ENCODE data around the gene TPK1. TPM values are rescaled to one million over a fixed set of nuclear protein-coding genes. Genes with fewer than 3 reads are reported as not detected.

The TPK1 gene
- total and polyA plus RNA-seq, 4 donors, result 5.3 to 16.8 (median 15.9) TPM

DNA sequence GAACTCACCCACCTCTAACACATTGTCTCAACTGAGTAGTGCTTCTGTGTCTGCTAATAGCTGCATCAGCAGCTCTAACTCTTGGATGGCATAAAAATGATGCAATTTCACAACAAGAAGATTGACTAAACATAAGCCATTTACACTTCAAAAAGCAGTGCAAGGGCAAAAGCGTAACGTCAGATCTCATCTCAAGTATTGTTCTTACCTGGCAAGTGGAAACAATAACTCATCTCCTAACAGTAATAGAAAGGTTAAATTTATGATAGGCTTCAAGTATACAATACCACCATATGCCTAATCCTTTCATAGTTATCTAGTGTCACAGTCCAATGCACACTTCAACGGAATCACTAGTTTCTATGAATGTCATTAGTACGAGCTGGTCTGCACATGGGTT lies 14.8 kb downstream of the TPK1 start:
- H3K9ac ChIP-seq (ENCODE audit: insufficient read depth in 1 of 2, low read length in 2 of 2), result no peak overlapping the region
- DNase-seq, result no peak
- H3K4me3 ChIP-seq, result no peak overlapping the region
- peaks cover 0 to 5% (median 0%) of the 10 kb centered on the region in 5 donors for H3K4me1 ChIP-seq (ENCODE audit: control insufficient read depth in 5 of 5, insufficient read depth in 5 of 5, low read length in 5 of 5)
- H3K27ac ChIP-seq (ENCODE audit: low read depth in 1 of 2, low read length in 1 of 2), result no peak overlapping the region
- H3K36me3 ChIP-seq (ENCODE audit: control insufficient read depth in 4 of 4, insufficient read depth in 4 of 4, low read length in 4 of 4), result no peaks in the 10 kb centered on the region
- TF ChIP-seq, protein P1, sequence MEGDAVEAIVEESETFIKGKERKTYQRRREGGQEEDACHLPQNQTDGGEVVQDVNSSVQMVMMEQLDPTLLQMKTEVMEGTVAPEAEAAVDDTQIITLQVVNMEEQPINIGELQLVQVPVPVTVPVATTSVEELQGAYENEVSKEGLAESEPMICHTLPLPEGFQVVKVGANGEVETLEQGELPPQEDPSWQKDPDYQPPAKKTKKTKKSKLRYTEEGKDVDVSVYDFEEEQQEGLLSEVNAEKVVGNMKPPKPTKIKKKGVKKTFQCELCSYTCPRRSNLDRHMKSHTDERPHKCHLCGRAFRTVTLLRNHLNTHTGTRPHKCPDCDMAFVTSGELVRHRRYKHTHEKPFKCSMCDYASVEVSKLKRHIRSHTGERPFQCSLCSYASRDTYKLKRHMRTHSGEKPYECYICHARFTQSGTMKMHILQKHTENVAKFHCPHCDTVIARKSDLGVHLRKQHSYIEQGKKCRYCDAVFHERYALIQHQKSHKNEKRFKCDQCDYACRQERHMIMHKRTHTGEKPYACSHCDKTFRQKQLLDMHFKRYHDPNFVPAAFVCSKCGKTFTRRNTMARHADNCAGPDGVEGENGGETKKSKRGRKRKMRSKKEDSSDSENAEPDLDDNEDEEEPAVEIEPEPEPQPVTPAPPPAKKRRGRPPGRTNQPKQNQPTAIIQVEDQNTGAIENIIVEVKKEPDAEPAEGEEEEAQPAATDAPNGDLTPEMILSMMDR (IDR thresholded peaks at IDR 0.05; ENCODE audit: control extremely low read depth, extremely low read depth), result no peak
- ATAC-seq (ENCODE audit: insufficient read depth, low FRiP score), result no peak
- H3K27me3 ChIP-seq (ENCODE audit: control insufficient read depth in 3 of 3, insufficient read depth in 3 of 3, low read length in 2 of 3), result no peaks in the 10 kb centered on the region
- WGBS, 2 donors, result 80 to 90% methylated on average over 4 of the region's 4 CpGs
- H3K9me3 ChIP-seq (ENCODE audit: control insufficient read depth in 4 of 4, insufficient read depth in 3 of 4, low read length in 3 of 4), result no peaks in the 10 kb centered on the region

DNA sequence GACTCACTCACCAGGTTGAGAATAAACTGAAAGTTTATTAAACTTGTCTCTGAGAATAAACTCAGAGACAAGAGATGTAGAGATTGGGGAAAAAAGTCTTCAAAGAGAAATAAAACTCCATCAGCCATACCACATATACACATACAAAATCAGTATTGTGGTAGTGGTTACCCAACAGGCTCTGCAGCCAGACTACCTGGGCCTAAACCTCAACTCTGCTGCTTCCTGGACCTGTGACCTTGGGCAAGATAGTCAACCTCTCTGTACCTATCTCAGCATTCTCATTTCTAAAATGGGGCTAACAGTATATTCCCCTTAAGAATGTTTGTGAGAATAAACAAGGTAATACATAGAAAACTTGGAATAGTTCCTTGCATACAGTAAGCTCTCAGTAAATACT lies 15.3 kb downstream of the TPK1 start:
- no peak overlapping the region for H3K4me3 ChIP-seq
- H3K9me3 ChIP-seq (ENCODE audit: control insufficient read depth in 4 of 4, insufficient read depth in 3 of 4, low read length in 3 of 4), result no peaks in the 10 kb centered on the region
- ATAC-seq (ENCODE audit: insufficient read depth, low FRiP score) (no peak), DNase-seq (no peak)
- H3K36me3 ChIP-seq (ENCODE audit: control insufficient read depth in 4 of 4, insufficient read depth in 4 of 4, low read length in 4 of 4), result no peaks in the 10 kb centered on the region
- no peak overlapping the region for H3K27ac ChIP-seq (ENCODE audit: low read depth in 1 of 2, low read length in 1 of 2)
- peaks cover 0 to 5% (median 0%) of the 10 kb centered on the region in 5 donors for H3K4me1 ChIP-seq (ENCODE audit: control insufficient read depth in 5 of 5, insufficient read depth in 5 of 5, low read length in 5 of 5)
- TF ChIP-seq, protein P1 (IDR thresholded peaks at IDR 0.05; ENCODE audit: control extremely low read depth, extremely low read depth), result no peak
- no peaks in the 10 kb centered on the region for H3K27me3 ChIP-seq (ENCODE audit: control insufficient read depth in 3 of 3, insufficient read depth in 3 of 3, low read length in 2 of 3)
- no peak overlapping the region for H3K9ac ChIP-seq (ENCODE audit: insufficient read depth in 1 of 2, low read length in 2 of 2)

DNA sequence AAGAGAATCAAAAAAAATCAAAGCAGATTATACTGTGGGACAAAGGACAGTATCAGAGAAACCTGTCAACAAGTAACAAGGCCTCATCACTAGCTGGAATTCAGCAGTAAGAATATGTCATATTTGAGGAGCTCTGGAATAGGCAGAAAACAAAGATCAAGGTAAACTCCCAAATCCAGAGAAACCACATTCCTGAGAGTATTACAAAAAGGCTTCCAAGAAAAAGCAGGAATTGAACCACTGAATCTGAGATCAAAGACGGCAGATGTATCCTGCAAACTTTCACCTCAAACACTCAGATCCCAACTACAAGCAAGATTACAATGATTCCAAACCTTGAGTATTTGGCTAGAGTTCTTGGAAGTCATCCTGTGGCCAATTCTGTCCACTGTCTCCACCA lies 16.3 kb downstream of the TPK1 start:
- Histone ChIP-seq H3K27me3 (ENCODE audit: control insufficient read depth in 3 of 3, insufficient read depth in 3 of 3, low read length in 2 of 3) (no peaks in the 10 kb centered on the region), H3K9ac (ENCODE audit: insufficient read depth in 1 of 2, low read length in 2 of 2) (no peak overlapping the region), H3K36me3 (ENCODE audit: control insufficient read depth in 4 of 4, insufficient read depth in 4 of 4, low read length in 4 of 4) (no peaks in the 10 kb centered on the region), H3K4me1 (ENCODE audit: control insufficient read depth in 5 of 5, insufficient read depth in 5 of 5, low read length in 5 of 5) (peaks cover 0 to 3% (median 0%) of the 10 kb centered on the region in 5 donors), H3K27ac (ENCODE audit: low read depth in 1 of 2, low read length in 1 of 2) (no peak overlapping the region), H3K4me3 (no peak overlapping the region), H3K9me3 (ENCODE audit: control insufficient read depth in 4 of 4, insufficient read depth in 3 of 4, low read length in 3 of 4) (no peaks in the 10 kb centered on the region)
- WGBS, 2 donors, result 79 to 87% methylated on average over 1 of the region's 1 CpG
- TF ChIP-seq, protein P1 (IDR thresholded peaks at IDR 0.05; ENCODE audit: control extremely low read depth, extremely low read depth), result no peak
- ATAC-seq (ENCODE audit: insufficient read depth, low FRiP score), result no peak
- peak in 1 of 3 donors; percentile 8 for DNase-seq

DNA sequence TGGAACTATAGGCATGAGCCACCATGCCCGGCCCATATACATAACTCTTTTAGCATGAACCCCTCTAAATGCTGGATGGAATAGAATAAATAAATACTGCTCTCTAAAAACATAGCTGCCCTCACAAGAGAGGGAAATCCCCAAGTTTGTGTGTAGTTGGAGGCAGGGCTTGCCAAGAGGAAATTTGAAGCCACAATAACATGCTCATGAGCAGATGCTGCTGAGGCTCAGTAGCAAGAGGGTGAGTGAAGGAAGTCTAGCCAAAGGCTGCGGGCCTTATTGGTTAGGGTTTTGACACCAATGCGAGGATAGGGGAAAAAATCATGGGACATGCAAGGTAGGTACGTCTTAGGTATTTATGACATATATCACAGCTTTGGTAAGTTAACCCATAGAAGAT lies 17.3 kb downstream of the TPK1 start:
- no peaks in the 10 kb centered on the region for H3K27me3 ChIP-seq (ENCODE audit: control insufficient read depth in 3 of 3, insufficient read depth in 3 of 3, low read length in 2 of 3)
- DNase-seq (peak in 1 of 3 donors; percentile 26), ATAC-seq (ENCODE audit: insufficient read depth, low FRiP score) (no peak)
- no peaks in the 10 kb centered on the region for H3K36me3 ChIP-seq (ENCODE audit: control insufficient read depth in 4 of 4, insufficient read depth in 4 of 4, low read length in 4 of 4)
- no peak overlapping the region for H3K9ac ChIP-seq (ENCODE audit: insufficient read depth in 1 of 2, low read length in 2 of 2)
- no peaks in the 10 kb centered on the region for H3K9me3 ChIP-seq (ENCODE audit: control insufficient read depth in 4 of 4, insufficient read depth in 3 of 4, low read length in 3 of 4)
- WGBS, 2 donors, result 29 to 48% methylated on average over 4 of the region's 4 CpGs
- TF ChIP-seq, protein P1 (IDR thresholded peaks at IDR 0.05; ENCODE audit: control extremely low read depth, extremely low read depth), result no peak
- no peaks in the 10 kb centered on the region for H3K4me1 ChIP-seq (ENCODE audit: control insufficient read depth in 5 of 5, insufficient read depth in 5 of 5, low read length in 5 of 5)
- H3K27ac ChIP-seq (ENCODE audit: low read depth in 1 of 2, low read length in 1 of 2), result no peak overlapping the region
- H3K4me3 ChIP-seq, result no peak overlapping the region

Data from lung (tissue), 12 donors.